ENCODE results near the gene CDH4.

CDH4 gene

DNA sequence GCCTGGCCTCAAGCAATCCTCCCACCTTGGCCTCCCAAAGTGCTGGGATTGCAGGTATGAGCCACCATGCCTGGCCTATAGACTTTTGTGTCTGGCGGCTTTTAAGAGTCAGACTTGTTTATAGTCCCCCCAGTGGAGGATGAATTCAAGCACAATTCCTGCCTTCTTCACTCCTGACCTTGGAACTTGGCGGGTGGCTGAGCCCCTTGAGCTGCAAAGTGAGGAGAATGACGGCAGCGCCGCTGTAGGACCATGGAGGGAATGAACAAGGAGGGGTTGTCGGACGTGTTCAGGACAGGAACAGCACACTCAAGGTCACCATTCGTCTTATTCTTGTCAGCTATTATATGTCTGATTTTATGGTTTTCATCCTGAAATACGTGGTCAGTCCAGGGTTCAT lies 265.4 kb downstream of the CDH4 start:
- no peak overlapping the region for H3K9ac ChIP-seq (ENCODE audit: low read depth in 1 of 2, low read length in 2 of 2)
- H3K9me3 ChIP-seq (ENCODE audit: control insufficient read depth in 2 of 2, low read length in 2 of 2): peaks cover 0 to 2% of the 10 kb centered on the region in 2 donors
- no peak overlapping the region for H3K27ac ChIP-seq (ENCODE audit: low read depth in 2 of 2, low read length in 2 of 2)
- no peaks in the 10 kb centered on the region for H3K36me3 ChIP-seq (ENCODE audit: control insufficient read depth in 2 of 2, insufficient read depth in 2 of 2, low read length in 2 of 2)
- H3K4me1 ChIP-seq (ENCODE audit: control insufficient read depth in 2 of 2, insufficient read depth in 2 of 2, low read length in 2 of 2): no peaks in the 10 kb centered on the region
- H3K27me3 ChIP-seq (ENCODE audit: control insufficient read depth in 2 of 2, insufficient read depth in 2 of 2, low read length in 2 of 2): no peaks in the 10 kb centered on the region
- no peak overlapping the region for H3K4me3 ChIP-seq (ENCODE audit: low read length in 2 of 2)

- no peaks in the 10 kb centered on the region for H3K27me3 ChIP-seq (ENCODE audit: control insufficient read depth in 2 of 2, insufficient read depth in 2 of 2, low read length in 2 of 2)
- peaks cover 0 to 2% of the 10 kb centered on the region in 2 donors for H3K9me3 ChIP-seq (ENCODE audit: control insufficient read depth in 2 of 2, low read length in 2 of 2)
- no peak overlapping the region for H3K9ac ChIP-seq (ENCODE audit: low read depth in 1 of 2, low read length in 2 of 2)
- no peak overlapping the region for H3K4me3 ChIP-seq (ENCODE audit: low read length in 2 of 2)
- H3K4me1 ChIP-seq (ENCODE audit: control insufficient read depth in 2 of 2, insufficient read depth in 2 of 2, low read length in 2 of 2): no peaks in the 10 kb centered on the region
- no peak overlapping the region for H3K27ac ChIP-seq (ENCODE audit: low read depth in 2 of 2, low read length in 2 of 2)
- H3K36me3 ChIP-seq (ENCODE audit: control insufficient read depth in 2 of 2, insufficient read depth in 2 of 2, low read length in 2 of 2): no peaks in the 10 kb centered on the region
These were observed 266.4 kb downstream of the CDH4 start for GRCh38 chr20:61518424-61518951.

- Histone ChIP-seq H3K27ac (ENCODE audit: low read depth in 2 of 2, low read length in 2 of 2) (no peak overlapping the region), H3K27me3 (ENCODE audit: control insufficient read depth in 2 of 2, insufficient read depth in 2 of 2, low read length in 2 of 2) (no peaks in the 10 kb centered on the region)
These were observed 267.4 kb downstream of the CDH4 start for GRCh38 chr20:61519488-61519887.

GRCh38 chr20:61520076-61520892 lies 268.2 kb downstream of the CDH4 start:
- Histone ChIP-seq H3K27me3 (ENCODE audit: control insufficient read depth in 2 of 2, insufficient read depth in 2 of 2, low read length in 2 of 2) (no peaks in the 10 kb centered on the region), H3K27ac (ENCODE audit: low read depth in 2 of 2, low read length in 2 of 2) (no peak overlapping the region), H3K9ac (ENCODE audit: low read depth in 1 of 2, low read length in 2 of 2) (no peak overlapping the region), H3K4me1 (ENCODE audit: control insufficient read depth in 2 of 2, insufficient read depth in 2 of 2, low read length in 2 of 2) (no peaks in the 10 kb centered on the region), H3K36me3 (ENCODE audit: control insufficient read depth in 2 of 2, insufficient read depth in 2 of 2, low read length in 2 of 2) (no peaks in the 10 kb centered on the region), H3K4me3 (ENCODE audit: low read length in 2 of 2) (no peak overlapping the region), H3K9me3 (ENCODE audit: control insufficient read depth in 2 of 2, low read length in 2 of 2) (peaks cover 0 to 2% of the 10 kb centered on the region in 2 donors)

More at GRCh38 chr20:61519488-61519887, 267.4 kb downstream of the CDH4 start:
- no peak overlapping the region for H3K9ac ChIP-seq (ENCODE audit: low read depth in 1 of 2, low read length in 2 of 2)
- peaks cover 0 to 2% of the 10 kb centered on the region in 2 donors for H3K9me3 ChIP-seq (ENCODE audit: control insufficient read depth in 2 of 2, low read length in 2 of 2)
- no peak overlapping the region for H3K4me3 ChIP-seq (ENCODE audit: low read length in 2 of 2)
- H3K36me3 ChIP-seq (ENCODE audit: control insufficient read depth in 2 of 2, insufficient read depth in 2 of 2, low read length in 2 of 2): no peaks in the 10 kb centered on the region
- H3K4me1 ChIP-seq (ENCODE audit: control insufficient read depth in 2 of 2, insufficient read depth in 2 of 2, low read length in 2 of 2): no peaks in the 10 kb centered on the region

DNA sequence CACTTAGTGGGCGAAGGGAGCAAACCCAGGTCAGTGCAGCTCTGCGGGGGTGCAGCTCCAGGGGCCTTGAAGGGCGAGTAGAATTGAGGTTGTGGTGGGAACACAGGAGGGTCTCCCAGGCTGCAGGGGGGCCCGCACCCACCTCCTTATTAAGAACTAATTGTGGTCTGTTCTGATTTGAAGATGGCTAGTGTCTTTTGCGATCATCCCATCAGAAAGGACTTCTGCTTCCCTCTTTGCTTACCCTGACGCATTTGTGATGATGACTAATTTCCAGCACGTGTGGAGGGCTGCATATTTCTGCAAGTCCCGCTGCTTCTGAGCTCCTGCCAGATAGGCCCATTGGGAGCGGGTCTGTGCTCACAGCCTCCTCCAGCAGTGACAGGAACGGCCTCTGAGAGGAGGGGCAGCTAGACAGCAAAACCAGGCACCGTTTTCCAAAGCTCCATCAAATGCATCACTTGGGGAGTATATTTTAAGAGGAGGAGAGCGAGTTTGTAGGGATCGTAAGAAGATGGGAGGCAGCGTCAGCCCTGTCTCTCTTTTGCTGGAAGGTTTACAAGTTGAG lies 268.9 kb downstream of the CDH4 start:
- H3K4me3 ChIP-seq (ENCODE audit: low read length in 2 of 2): no peak overlapping the region
- H3K4me1 ChIP-seq (ENCODE audit: control insufficient read depth in 2 of 2, insufficient read depth in 2 of 2, low read length in 2 of 2): no peaks in the 10 kb centered on the region
- no peaks in the 10 kb centered on the region for H3K27me3 ChIP-seq (ENCODE audit: control insufficient read depth in 2 of 2, insufficient read depth in 2 of 2, low read length in 2 of 2)
- H3K9ac ChIP-seq (ENCODE audit: low read depth in 1 of 2, low read length in 2 of 2): no peak overlapping the region
- H3K36me3 ChIP-seq (ENCODE audit: control insufficient read depth in 2 of 2, insufficient read depth in 2 of 2, low read length in 2 of 2): no peaks in the 10 kb centered on the region
- H3K9me3 ChIP-seq (ENCODE audit: control insufficient read depth in 2 of 2, low read length in 2 of 2): peaks cover 0 to 2% of the 10 kb centered on the region in 2 donors
- H3K27ac ChIP-seq (ENCODE audit: low read depth in 2 of 2, low read length in 2 of 2): no peak overlapping the region

GRCh38 chr20:61521687-61522420 lies 269.8 kb downstream of the CDH4 start:
- Histone ChIP-seq H3K36me3 (ENCODE audit: control insufficient read depth in 2 of 2, insufficient read depth in 2 of 2, low read length in 2 of 2) (no peaks in the 10 kb centered on the region), H3K4me3 (ENCODE audit: low read length in 2 of 2) (no peak overlapping the region), H3K4me1 (ENCODE audit: control insufficient read depth in 2 of 2, insufficient read depth in 2 of 2, low read length in 2 of 2) (no peaks in the 10 kb centered on the region), H3K27me3 (ENCODE audit: control insufficient read depth in 2 of 2, insufficient read depth in 2 of 2, low read length in 2 of 2) (no peaks in the 10 kb centered on the region), H3K27ac (ENCODE audit: low read depth in 2 of 2, low read length in 2 of 2) (no peak overlapping the region), H3K9me3 (ENCODE audit: control insufficient read depth in 2 of 2, low read length in 2 of 2) (peaks cover 0 to 2% of the 10 kb centered on the region in 2 donors), H3K9ac (ENCODE audit: low read depth in 1 of 2, low read length in 2 of 2) (no peak overlapping the region)

DNA sequence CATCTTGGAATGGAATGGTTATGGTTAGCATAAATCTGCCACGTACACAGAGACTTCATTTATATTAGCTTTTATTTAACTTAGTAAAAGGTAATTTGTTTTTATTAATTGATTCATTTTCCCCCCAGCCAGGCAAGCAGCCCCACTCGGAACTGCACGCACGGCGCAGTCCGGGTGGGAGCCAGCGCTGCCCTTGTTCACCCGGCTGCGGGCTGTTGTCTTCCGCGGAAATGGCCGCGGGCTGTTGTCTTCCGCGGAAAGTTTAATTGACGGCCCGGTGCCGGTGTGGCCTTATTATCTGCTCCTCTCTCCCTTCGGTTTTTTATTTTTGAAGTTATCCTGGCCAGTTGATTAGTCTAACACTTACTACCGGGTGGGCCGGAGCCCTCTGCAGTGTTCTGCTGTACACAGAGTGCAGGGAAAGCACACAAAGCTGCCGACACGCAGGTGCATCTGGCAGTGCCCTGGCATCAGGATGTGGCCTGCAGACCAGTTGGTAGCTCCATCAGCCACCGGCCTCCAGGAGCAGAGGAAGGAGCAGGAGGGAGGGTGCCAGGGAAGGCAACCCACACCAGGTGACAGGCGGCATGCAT lies 270.5 kb downstream of the CDH4 start:
- Histone ChIP-seq H3K27me3 (ENCODE audit: control insufficient read depth in 2 of 2, insufficient read depth in 2 of 2, low read length in 2 of 2) (no peaks in the 10 kb centered on the region), H3K9ac (ENCODE audit: low read depth in 1 of 2, low read length in 2 of 2) (no peak overlapping the region), H3K4me3 (ENCODE audit: low read length in 2 of 2) (no peak overlapping the region)

GRCh38 chr20:61523145-61523544 lies 271.1 kb downstream of the CDH4 start:
- no peaks in the 10 kb centered on the region for H3K27me3 ChIP-seq (ENCODE audit: control insufficient read depth in 2 of 2, insufficient read depth in 2 of 2, low read length in 2 of 2)
- H3K9me3 ChIP-seq (ENCODE audit: control insufficient read depth in 2 of 2, low read length in 2 of 2): peaks cover 0 to 2% of the 10 kb centered on the region in 2 donors
- no peaks in the 10 kb centered on the region for H3K4me1 ChIP-seq (ENCODE audit: control insufficient read depth in 2 of 2, insufficient read depth in 2 of 2, low read length in 2 of 2)
- H3K4me3 ChIP-seq (ENCODE audit: low read length in 2 of 2): no peak overlapping the region
- no peak overlapping the region for H3K27ac ChIP-seq (ENCODE audit: low read depth in 2 of 2, low read length in 2 of 2)
- H3K36me3 ChIP-seq (ENCODE audit: control insufficient read depth in 2 of 2, insufficient read depth in 2 of 2, low read length in 2 of 2): no peaks in the 10 kb centered on the region
- H3K9ac ChIP-seq (ENCODE audit: low read depth in 1 of 2, low read length in 2 of 2): no peak overlapping the region

More for the DNA sequence above, 270.5 kb downstream of the CDH4 start:
- Histone ChIP-seq H3K9me3 (ENCODE audit: control insufficient read depth in 2 of 2, low read length in 2 of 2) (peaks cover 0 to 2% of the 10 kb centered on the region in 2 donors), H3K4me1 (ENCODE audit: control insufficient read depth in 2 of 2, insufficient read depth in 2 of 2, low read length in 2 of 2) (no peaks in the 10 kb centered on the region), H3K36me3 (ENCODE audit: control insufficient read depth in 2 of 2, insufficient read depth in 2 of 2, low read length in 2 of 2) (no peaks in the 10 kb centered on the region), H3K27ac (ENCODE audit: low read depth in 2 of 2, low read length in 2 of 2) (no peak overlapping the region)

DNA sequence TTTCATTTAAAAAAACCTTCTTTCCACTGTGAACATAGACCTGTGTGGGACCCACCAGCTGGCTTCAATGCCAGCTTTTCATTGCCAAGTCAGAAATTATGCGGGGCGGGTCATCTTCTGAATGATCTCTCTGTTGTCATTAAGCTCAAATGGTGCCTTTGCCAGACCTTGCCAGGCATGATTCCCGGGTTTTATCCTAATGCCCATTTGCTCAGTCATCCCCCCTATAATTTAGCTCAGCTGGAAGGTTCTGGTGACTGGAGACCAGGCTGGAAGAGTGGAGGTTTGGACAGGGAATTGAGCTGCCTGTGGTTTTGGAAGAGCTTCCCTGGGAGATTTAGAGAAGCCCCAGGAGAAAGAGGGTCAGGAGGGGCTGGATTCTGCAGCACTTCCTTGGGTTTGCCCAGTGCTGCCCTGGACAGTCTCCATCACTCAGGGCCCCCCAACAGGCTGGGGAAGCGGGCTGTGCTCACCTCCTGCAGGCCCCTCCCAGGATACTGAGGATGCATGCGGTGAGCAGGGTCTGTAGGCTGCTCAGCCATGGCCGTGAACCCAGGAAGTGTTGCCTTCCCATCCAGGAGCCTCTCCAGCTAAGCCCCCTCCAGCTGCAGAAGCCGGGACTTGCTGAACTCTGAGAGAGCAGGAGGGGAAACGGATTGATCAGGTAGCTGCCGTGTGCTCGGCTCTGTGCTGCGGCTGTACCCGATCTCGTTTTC lies 273.0 kb downstream of the CDH4 start:
- no peaks in the 10 kb centered on the region for H3K36me3 ChIP-seq (ENCODE audit: control insufficient read depth in 2 of 2, insufficient read depth in 2 of 2, low read length in 2 of 2)
- H3K27me3 ChIP-seq (ENCODE audit: control insufficient read depth in 2 of 2, insufficient read depth in 2 of 2, low read length in 2 of 2): no peaks in the 10 kb centered on the region
- H3K27ac ChIP-seq (ENCODE audit: low read depth in 2 of 2, low read length in 2 of 2): no peak overlapping the region
- no peak overlapping the region for H3K4me3 ChIP-seq (ENCODE audit: low read length in 2 of 2)
- peaks cover 0 to 2% of the 10 kb centered on the region in 2 donors for H3K9me3 ChIP-seq (ENCODE audit: control insufficient read depth in 2 of 2, low read length in 2 of 2)
- H3K4me1 ChIP-seq (ENCODE audit: control insufficient read depth in 2 of 2, insufficient read depth in 2 of 2, low read length in 2 of 2): no peaks in the 10 kb centered on the region
- H3K9ac ChIP-seq (ENCODE audit: low read depth in 1 of 2, low read length in 2 of 2): no peak overlapping the region

Data from mucosa of rectum (tissue), 2 donors.